GM19238 (cell line): ENCODE results near the gene PGA3.
"Not testable (repeated sequence)": the region's sequence is repeated elsewhere in the genome, so short reads cannot be mapped to it uniquely, and the experiment has no call there.

Experiments used
- DNase-seq: peaks from one replicate; pipeline ENCODE4 v3.0.0; 2011; ENCODE audit warnings: low spot score; ENCODE audit not compliant: insufficient read length

The PGA3 gene

DNA sequence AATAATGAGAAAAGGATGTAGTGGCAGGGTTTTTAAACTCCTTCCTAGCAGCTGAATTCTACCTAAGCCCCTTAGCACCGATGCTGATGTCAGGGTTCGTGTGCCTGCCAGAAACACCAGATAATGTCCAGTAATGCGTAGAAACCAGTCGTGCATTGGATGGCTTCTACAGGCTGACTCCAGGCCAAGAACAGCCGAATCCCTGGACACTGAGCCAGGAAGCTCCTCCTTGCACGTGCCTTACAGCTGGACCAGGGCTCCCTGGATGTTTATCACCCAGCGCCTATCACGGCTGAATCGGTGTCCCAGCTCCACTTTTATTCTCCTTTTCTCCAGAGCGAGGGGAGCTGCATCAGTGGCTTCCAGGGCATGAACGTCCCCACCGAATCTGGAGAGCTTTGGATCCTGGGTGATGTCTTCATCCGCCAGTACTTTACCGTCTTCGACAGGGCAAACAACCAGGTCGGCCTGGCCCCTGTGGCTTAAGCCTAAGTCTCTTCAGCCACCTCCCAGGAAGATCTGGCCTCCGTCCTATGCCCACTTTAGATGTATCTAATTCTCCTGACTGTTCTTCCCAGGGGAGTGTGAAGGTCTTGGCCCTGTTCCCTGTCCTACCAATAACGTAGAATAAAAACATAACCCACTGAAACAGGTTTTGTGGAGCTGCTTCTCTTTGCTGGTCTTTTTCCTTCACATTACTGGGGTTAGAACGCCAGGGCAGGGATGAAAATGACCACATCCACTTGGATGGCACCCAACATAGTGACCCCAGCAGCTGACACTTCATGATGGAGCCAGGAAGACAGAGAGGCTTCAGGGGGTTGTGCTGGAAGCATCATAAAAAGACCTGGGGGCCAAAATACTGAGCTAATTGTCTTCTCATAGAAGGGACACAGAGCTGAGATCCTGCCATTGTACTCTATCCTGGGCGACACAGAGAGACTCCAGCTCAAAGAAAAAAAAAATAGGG lies 47.8 kb downstream of the PGA3 start:
- DNase-seq: not testable (repeated sequence)

GRCh38 chr11:61252332-61252731 lies 49.0 kb downstream of the PGA3 start:
- DNase-seq: not testable (repeated sequence)

- peak; percentile 87 for DNase-seq
These were observed 51.2 kb downstream of the PGA3 start for GRCh38 chr11:61254403-61255025.

DNA sequence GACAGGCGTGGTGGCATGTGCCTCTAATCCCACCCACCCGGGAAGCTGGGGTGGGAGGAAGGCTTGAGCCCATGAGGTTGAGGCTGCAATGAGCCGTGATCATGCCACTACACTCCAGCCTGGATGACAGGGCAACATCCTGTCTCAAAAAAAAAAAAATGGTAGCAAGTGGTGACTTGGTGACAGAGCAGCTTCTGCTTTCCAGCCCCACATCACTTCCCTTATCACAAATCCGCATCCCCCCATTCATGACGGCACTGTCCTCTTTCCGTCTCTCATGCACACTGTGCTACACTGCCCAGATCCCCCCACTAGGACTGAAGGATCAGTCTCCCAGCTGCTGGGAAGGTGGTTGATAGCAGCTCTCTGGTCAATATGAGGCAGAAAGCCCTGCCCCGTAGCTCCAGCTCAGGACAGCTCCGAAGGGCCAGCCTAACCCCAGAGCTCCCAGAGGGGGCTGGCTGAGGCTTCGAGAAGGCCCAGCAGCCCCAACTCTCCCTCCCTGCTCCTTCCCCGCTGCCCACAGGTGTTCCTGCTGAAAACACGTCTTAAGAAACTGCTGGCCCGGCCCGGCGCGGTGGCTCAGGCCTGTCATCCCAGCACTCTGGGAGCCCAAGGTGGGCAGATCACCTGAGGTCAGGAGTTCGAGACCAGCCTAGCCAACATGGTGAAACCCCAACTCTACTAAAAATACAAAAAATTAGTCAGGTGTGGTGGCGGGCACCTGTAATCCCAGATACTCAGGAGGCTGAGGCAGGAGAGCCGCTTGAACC lies 53.6 kb downstream of the PGA3 start:
- DNase-seq: no peak

DNA sequence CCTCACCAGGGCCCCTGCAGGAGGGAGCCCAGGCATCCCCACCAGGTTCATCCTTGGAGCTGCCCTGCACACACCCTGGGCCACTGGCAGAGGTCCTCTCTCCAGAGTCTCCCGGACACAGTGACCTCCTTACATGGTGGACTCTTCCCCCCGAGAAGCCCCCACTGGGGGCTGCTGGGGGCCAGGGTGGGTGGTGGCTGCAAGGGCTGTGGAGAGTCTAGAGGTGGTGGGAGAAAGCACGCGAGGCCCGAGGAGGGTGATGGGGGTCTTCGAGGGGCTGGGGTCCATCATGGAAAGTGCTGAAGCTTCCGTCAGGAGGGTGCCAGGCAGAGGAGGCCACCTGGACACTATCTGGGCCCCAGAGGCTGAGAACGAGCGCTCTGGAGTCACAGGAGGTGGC lies 55.2 kb downstream of the PGA3 start:
- DNase-seq: no peak

DNA sequence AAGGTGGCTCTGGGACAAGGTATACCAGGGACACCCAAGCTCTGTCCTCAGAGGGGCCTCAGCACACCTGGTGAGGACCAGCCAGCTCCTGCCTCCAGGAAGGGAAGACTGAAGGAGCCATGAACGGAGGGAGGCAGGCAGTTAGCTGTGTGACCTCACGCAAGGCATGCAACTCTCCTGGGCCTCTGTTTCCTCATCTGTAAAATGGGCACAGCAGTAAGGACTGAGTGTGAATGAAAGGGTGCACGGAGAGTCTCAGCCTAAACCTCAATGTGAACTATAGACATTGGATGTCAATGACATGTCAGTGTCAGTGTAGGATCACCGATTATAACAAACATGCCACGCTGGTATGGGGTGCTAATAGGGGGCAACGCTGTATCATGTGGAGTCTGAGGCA lies 56.0 kb downstream of the PGA3 start:
- DNase-seq: no peak
